A673 (cell line): ENCODE results near the gene ZC3HAV1.

ENCODE experiments used
- EZH2 ChIP-seq: fragments of 200-600 bp; sonication (generic); IDR thresholded peaks from 2 replicates; pipeline ENCODE4 v1.6.1; 2017; ENCODE audit warnings: borderline replicate concordance, low read depth, mild to moderate bottlenecking, mixed read lengths, antibody characterized with exemption, low read length; ENCODE audit not compliant: poor library complexity, severe bottlenecking
- TF ChIP-seq, protein P1 (sequence below): fragments of 300-800, 200-600 bp; sonication (generic); conservative IDR thresholded peaks from 2 replicates; pipeline ENCODE4 v1.5.1; 2017; ENCODE audit warnings: low read depth, mild to moderate bottlenecking, antibody characterized with exemption, low read length, moderate library complexity, mixed read lengths

DNA sequence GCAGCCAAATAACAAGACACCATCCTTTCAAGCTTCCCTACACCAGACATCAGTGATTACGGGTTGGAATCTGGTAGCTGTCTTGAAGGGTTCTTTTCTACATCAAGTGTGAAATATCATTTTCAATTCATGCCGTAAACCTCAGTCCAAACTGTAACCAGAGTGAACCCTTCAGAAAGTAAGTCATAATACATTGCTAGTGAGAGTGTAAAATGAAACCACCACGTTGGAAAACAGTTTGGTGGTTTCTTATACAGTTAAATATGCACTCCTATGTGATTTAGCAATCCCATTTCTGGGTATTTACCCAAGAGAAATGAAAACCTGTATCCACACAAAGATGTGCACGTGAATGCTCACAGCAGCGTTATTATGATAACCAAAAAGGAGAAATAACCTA lies 48.1 kb downstream of the ZC3HAV1 start:
- TF ChIP-seq, protein P1, sequence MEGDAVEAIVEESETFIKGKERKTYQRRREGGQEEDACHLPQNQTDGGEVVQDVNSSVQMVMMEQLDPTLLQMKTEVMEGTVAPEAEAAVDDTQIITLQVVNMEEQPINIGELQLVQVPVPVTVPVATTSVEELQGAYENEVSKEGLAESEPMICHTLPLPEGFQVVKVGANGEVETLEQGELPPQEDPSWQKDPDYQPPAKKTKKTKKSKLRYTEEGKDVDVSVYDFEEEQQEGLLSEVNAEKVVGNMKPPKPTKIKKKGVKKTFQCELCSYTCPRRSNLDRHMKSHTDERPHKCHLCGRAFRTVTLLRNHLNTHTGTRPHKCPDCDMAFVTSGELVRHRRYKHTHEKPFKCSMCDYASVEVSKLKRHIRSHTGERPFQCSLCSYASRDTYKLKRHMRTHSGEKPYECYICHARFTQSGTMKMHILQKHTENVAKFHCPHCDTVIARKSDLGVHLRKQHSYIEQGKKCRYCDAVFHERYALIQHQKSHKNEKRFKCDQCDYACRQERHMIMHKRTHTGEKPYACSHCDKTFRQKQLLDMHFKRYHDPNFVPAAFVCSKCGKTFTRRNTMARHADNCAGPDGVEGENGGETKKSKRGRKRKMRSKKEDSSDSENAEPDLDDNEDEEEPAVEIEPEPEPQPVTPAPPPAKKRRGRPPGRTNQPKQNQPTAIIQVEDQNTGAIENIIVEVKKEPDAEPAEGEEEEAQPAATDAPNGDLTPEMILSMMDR = no peak
- TF ChIP-seq EZH2 = no peak
